Keratinocyte (primary cell): ENCODE results near the gene STK24. TPM values are rescaled to one million over a fixed set of nuclear protein-coding genes. Genes with fewer than 3 reads are reported as not detected.

Experiments used
- DNase-seq: peaks from one replicate; pipeline ENCODE4 v3.0.0-alpha.2; 2011; ENCODE audit warnings: low read depth, missing footprints, low spot score
- FAIRE-seq: peaks from 2 replicates; lab custom pipeline; 2011; peaks lifted over from hg19 to GRCh38; lab: Jason Lieb, UNC
- H2AFZ ChIP-seq: 2 replicates; pipeline ENCODE4 v1.6.0; 2012; ENCODE audit warnings: low read length, control low read depth, inconsistent platforms; ENCODE audit not compliant: control insufficient read depth
- H3K27ac ChIP-seq: 2 replicates; pipeline ENCODE4 v1.5.1; 2011; ENCODE audit warnings: low read length; ENCODE audit not compliant: control insufficient read depth, insufficient read depth
- H3K27me3 ChIP-seq: 3 replicates; pipeline ENCODE4 v1.6.0; 2011; ENCODE audit warnings: low read length; ENCODE audit not compliant: control insufficient read depth, insufficient read depth; ENCODE audit errors: extremely low read depth
- H3K36me3 ChIP-seq, 2 experiments: 2 replicates in 1 of 2; 3 replicates in 1 of 2; pipeline ENCODE4 v1.5.1; 2011; ENCODE audit warnings: low read length in 2 of 2, mild to moderate bottlenecking in 1 of 2; ENCODE audit not compliant: control insufficient read depth in 2 of 2, insufficient read depth in 2 of 2; ENCODE audit errors: extremely low read depth in 1 of 2
- H3K4me1 ChIP-seq: 3 replicates; pipeline ENCODE4 v1.5.1; 2011; ENCODE audit warnings: low read length; ENCODE audit not compliant: control insufficient read depth, insufficient read depth; ENCODE audit errors: extremely low read depth
- H3K4me2 ChIP-seq: 3 replicates; pipeline ENCODE4 v1.6.0; 2011; ENCODE audit warnings: low read depth, low read length; ENCODE audit not compliant: control insufficient read depth, insufficient read depth; ENCODE audit errors: extremely low read depth
- H3K4me3 ChIP-seq, 3 experiments: fragments of 200-600 bp in 1 of 3; sonication (generic) in 1 of 3; 2 replicates in 2 of 3; 3 replicates in 1 of 3; pipeline ENCODE4 v1.5.1; 2011 to 2016; ENCODE audit warnings: low read length in 3 of 3, mild to moderate bottlenecking in 3 of 3, control low read depth in 2 of 3, inconsistent platforms in 1 of 3, low read depth in 1 of 3, mixed read lengths in 1 of 3, mixed run types in 1 of 3, moderate library complexity in 1 of 3; ENCODE audit not compliant: control insufficient read depth in 2 of 3, insufficient read depth in 2 of 3; ENCODE audit errors: extremely low read depth in 1 of 3
- H3K79me2 ChIP-seq: 2 replicates; pipeline ENCODE4 v1.6.0; 2012; ENCODE audit warnings: low read length; ENCODE audit not compliant: control insufficient read depth, insufficient read depth
- H3K9ac ChIP-seq: 3 replicates; pipeline ENCODE4 v1.6.0; 2011; ENCODE audit warnings: low read length; ENCODE audit not compliant: control insufficient read depth, insufficient read depth; ENCODE audit errors: extremely low read depth
- H3K9me1 ChIP-seq: 3 replicates; pipeline ENCODE4 v1.6.0; 2011; ENCODE audit warnings: low read length; ENCODE audit not compliant: control insufficient read depth, insufficient read depth; ENCODE audit errors: extremely low read depth
- H3K9me3 ChIP-seq: 2 replicates; pipeline ENCODE4 v1.5.1; 2012; ENCODE audit warnings: low read depth, low read length; ENCODE audit not compliant: control insufficient read depth
- H4K20me1 ChIP-seq: 3 replicates; pipeline ENCODE4 v1.6.0; 2011; ENCODE audit warnings: low read length; ENCODE audit not compliant: control insufficient read depth, insufficient read depth; ENCODE audit errors: extremely low read depth
- EZH2 ChIP-seq: IDR thresholded peaks from one replicate; pipeline ENCODE4 v1.6.1; 2012; ENCODE audit warnings: inconsistent platforms, mild to moderate bottlenecking, low read length, moderate library complexity
- dilution Hi-C: fragments of 300-500 bp; cut with MboI; formaldehyde crosslinking; loops from one replicate; pipeline ENCODE4 v1.7.0; 2020; ENCODE audit warnings: low sequenced_read_pairs; ENCODE audit not compliant: extremely low pct_ligation_motif_present
- polyA plus RNA-seq, 5 experiments: library from polyadenylated mRNA; depleted of rRNA in 3 of 5; stranded (reverse) in 3 of 5; stranded (forward) in 1 of 5; unstranded in 1 of 5; fragments of >200 nt; gene quantifications; 1 replicate in 1 of 5; 2 replicates in 3 of 5; 3 replicates in 1 of 5; pipeline versions ENCODE4 v1.2.1 to v1.2.3, GENCODE V29; 2011 to 2012; ENCODE audit warnings: missing spikeins in 2 of 5, low read depth in 1 of 5, low replicate concordance in 1 of 5
- TF ChIP-seq, protein P1 (sequence below), 3 experiments: IDR thresholded peaks in 1 of 3; conservative IDR thresholded peaks in 1 of 3; optimal IDR thresholded peaks in 1 of 3; 2 replicates in 2 of 3; 3 replicates in 1 of 3; pipeline versions ENCODE3 to v1.5.1; 2011; ENCODE audit warnings: low read length in 3 of 3, mild to moderate bottlenecking in 3 of 3, moderate library complexity in 2 of 3, control low read depth in 1 of 3, inconsistent platforms in 1 of 3; ENCODE audit not compliant: insufficient read depth in 2 of 3; ENCODE audit errors: extremely low read depth in 1 of 3

Gene STK24
- polyA plus RNA-seq, 1 donor (not counting 4 experiments of a cell fraction or from before 2014, with no cell fraction given) = 81.6 TPM

DNA sequence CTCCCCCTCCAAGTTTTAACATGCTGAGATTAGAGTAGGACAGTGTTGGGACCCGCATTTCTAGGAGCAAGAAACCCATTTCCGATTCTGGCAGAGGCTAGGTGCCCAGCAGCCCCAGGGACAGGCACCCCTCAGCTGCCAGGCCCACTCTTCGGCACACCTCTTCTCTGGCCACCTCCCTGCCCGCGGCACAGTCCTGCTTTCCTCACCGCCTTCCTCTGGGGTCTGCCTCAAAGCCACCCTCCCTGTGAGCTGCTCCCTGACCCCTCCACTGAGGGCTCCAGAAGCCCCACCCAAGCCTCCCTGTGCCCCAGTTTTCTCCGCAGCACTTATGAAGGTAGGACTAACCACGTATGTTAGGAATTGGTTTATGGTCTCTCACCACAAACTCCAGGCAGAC, 79.9 kb downstream of the STK24 start:
- dilution Hi-C loops = no loop called here
- no peaks in the 10 kb centered on the region for H3K9me3 ChIP-seq
- FAIRE-seq = no peak
- no peak overlapping the region for H3K9ac ChIP-seq
- no peak for TF ChIP-seq EZH2
- TF ChIP-seq, protein P1, sequence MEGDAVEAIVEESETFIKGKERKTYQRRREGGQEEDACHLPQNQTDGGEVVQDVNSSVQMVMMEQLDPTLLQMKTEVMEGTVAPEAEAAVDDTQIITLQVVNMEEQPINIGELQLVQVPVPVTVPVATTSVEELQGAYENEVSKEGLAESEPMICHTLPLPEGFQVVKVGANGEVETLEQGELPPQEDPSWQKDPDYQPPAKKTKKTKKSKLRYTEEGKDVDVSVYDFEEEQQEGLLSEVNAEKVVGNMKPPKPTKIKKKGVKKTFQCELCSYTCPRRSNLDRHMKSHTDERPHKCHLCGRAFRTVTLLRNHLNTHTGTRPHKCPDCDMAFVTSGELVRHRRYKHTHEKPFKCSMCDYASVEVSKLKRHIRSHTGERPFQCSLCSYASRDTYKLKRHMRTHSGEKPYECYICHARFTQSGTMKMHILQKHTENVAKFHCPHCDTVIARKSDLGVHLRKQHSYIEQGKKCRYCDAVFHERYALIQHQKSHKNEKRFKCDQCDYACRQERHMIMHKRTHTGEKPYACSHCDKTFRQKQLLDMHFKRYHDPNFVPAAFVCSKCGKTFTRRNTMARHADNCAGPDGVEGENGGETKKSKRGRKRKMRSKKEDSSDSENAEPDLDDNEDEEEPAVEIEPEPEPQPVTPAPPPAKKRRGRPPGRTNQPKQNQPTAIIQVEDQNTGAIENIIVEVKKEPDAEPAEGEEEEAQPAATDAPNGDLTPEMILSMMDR (optimal IDR thresholded peaks at IDR 0.05 in 1 of 3, IDR thresholded peaks at IDR 0.05 in 1 of 3, conservative IDR thresholded peaks at IDR 0.05 in 1 of 3; ENCODE audit: extremely low read depth in 1 of 3, insufficient read depth in 2 of 3, low read length in 3 of 3) = no peak
- H3K27ac ChIP-seq = no peak overlapping the region
- no peaks in the 10 kb centered on the region for H3K9me1 ChIP-seq
- peaks cover 4% of the 10 kb centered on the region for H4K20me1 ChIP-seq
- H3K4me3 ChIP-seq = no peak overlapping the region
- H3K79me2 ChIP-seq = peaks cover 91% of the 10 kb centered on the region
- no peaks in the 10 kb centered on the region for H3K27me3 ChIP-seq
- no peak overlapping the region for H3K4me2 ChIP-seq
- DNase-seq = no peak
- peaks cover 10% of the 10 kb centered on the region for H3K4me1 ChIP-seq
- no peak overlapping the region for H2AFZ ChIP-seq
- H3K36me3 ChIP-seq = peaks cover 13 to 18% of the 10 kb centered on the region in 2 experiments

DNA sequence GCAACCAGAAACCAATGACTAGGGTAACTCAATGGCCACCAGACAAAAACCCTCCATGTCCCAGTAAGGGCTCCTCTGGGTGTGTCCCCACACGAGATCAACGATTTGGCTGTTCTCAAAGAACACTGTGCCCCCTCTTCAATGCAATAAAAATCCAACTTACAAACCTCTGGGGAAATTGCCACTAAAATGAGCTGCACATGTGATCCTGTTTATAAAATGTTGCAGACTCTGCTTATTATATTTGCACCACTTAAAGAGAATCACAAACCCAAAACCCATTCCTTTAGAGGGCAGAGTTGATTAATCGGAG, 80.5 kb downstream of the STK24 start:
- Histone ChIP-seq H3K27ac (no peak overlapping the region), H4K20me1 (peaks cover 3% of the 10 kb centered on the region), H3K4me1 (peaks cover 10% of the 10 kb centered on the region), H3K9me1 (no peaks in the 10 kb centered on the region), H3K9ac (no peak overlapping the region), H3K27me3 (no peaks in the 10 kb centered on the region), H3K79me2 (peaks cover 90% of the 10 kb centered on the region), H3K4me3 (no peak overlapping the region), H3K36me3 (peaks cover 13 to 18% of the 10 kb centered on the region in 2 experiments), H3K9me3 (no peaks in the 10 kb centered on the region), H2AFZ (no peak overlapping the region), H3K4me2 (no peak overlapping the region)
- no peak for TF ChIP-seq EZH2
- TF ChIP-seq, protein P1 (optimal IDR thresholded peaks at IDR 0.05 in 1 of 3, IDR thresholded peaks at IDR 0.05 in 1 of 3, conservative IDR thresholded peaks at IDR 0.05 in 1 of 3; ENCODE audit: extremely low read depth in 1 of 3, insufficient read depth in 2 of 3, low read length in 3 of 3) = no peak
- dilution Hi-C loops = no loop called here
- FAIRE-seq (no peak), DNase-seq (no peak)
